H1 (cell line): ENCODE data around the gene PLEKHG3. TPM values are rescaled to one million over a fixed set of nuclear protein-coding genes. Genes with fewer than 3 reads are reported as not detected.

Source experiments
- BCL11A ChIP-seq, 2 experiments: IDR thresholded peaks; one replicate each; pipeline ENCODE4 v1.6.1; 2011; ENCODE audit warnings: low read depth in 2 of 2, low read length in 2 of 2, mild to moderate bottlenecking in 2 of 2
- CBX5 ChIP-seq: fragments of 300-800, 300-1000 bp; sonication (generic); IDR thresholded peaks from 2 replicates; pipeline ENCODE4 v1.7.1; 2016; ENCODE audit warnings: antibody characterized with exemption, low read length, low read depth
- CHD7 ChIP-seq: fragments of 300-600 bp; sonication (generic); IDR thresholded peaks from 2 replicates; pipeline ENCODE4 v1.7.1; 2012; ENCODE audit warnings: low read length, moderate library complexity, mild to moderate bottlenecking, inconsistent platforms; ENCODE audit not compliant: insufficient replicate concordance
- EGR1 ChIP-seq: IDR thresholded peaks from 2 replicates; pipeline ENCODE4 v1.6.1; 2011; ENCODE audit warnings: low read depth, low read length, borderline replicate concordance
- GABPA ChIP-seq: IDR thresholded peaks from 2 replicates; pipeline ENCODE4 v1.6.1; 2011; ENCODE audit warnings: mild to moderate bottlenecking, low read length, moderate library complexity, borderline replicate concordance; ENCODE audit not compliant: insufficient read depth
- POLR2A ChIP-seq, 2 experiments: IDR thresholded peaks; 1 replicate in 1 of 2; 2 replicates in 1 of 2; pipeline ENCODE4 v1.6.1; 2011; ENCODE audit warnings: low read depth in 2 of 2, low read length in 2 of 2, mild to moderate bottlenecking in 2 of 2; ENCODE audit errors: control extremely low read depth in 1 of 2
- RAD21 ChIP-seq, 2 experiments: IDR thresholded peaks in 1 of 2; conservative IDR thresholded peaks in 1 of 2; 2 replicates each; pipeline ENCODE4 v1.6.1; 2011; ENCODE audit warnings: low read depth in 2 of 2, low read length in 2 of 2, improper control_type of control experiment in 1 of 2, inconsistent platforms in 1 of 2, mild to moderate bottlenecking in 1 of 2, moderate library complexity in 1 of 2
- TAF7 ChIP-seq: optimal IDR thresholded peaks from 2 replicates; pipeline ENCODE3; 2011; ENCODE audit warnings: low read depth, mild to moderate bottlenecking, inconsistent platforms, low read length, moderate library complexity, borderline replicate concordance
- polyA plus RNA-seq, 7 experiments: library from polyadenylated mRNA; depleted of rRNA in 3 of 7; stranded (reverse) in 5 of 7; unstranded in 2 of 7; fragments of >200 nt in 5 of 7; fragments of 200-250 nt in 2 of 7; gene quantifications; 1 replicate in 5 of 7; 2 replicates in 1 of 7; 4 replicates in 1 of 7; pipeline versions ENCODE4 v1.2.1 to v1.2.3, GENCODE V29; 2011 to 2013; ENCODE audit warnings: missing spikeins in 2 of 7, mixed read lengths in 2 of 7
- total RNA-seq: library from RNA; stranded (reverse); fragmentation: NEBNext Ultra II Directional; extraction: Animal tissue kit (Norgen Biotek cat#: 25700); gene quantifications from 2 replicates; pipeline ENCODE4 v1.2.1, GENCODE V29; 2021

The PLEKHG3 gene
- total and polyA plus RNA-seq, 2 of the 8 experiments (the other 6 are each of a cell fraction or from before 2014, with no cell fraction given): 43.4 to 90.6 TPM

GRCh38 chr14:64683264-64683663 is 21.0 kb upstream of the PLEKHG3 start (continued):
- TF ChIP-seq TAF7 (no peak), CBX5 (no peak), BCL11A (IDR thresholded peaks at IDR 0.05; ENCODE audit: low read depth in 2 of 2, low read length in 2 of 2) (no peak), EGR1 (no peak), RAD21 (IDR thresholded peaks at IDR 0.05 in 1 of 2, conservative IDR thresholded peaks at IDR 0.05 in 1 of 2; ENCODE audit: low read depth in 2 of 2, low read length in 2 of 2) (no peak), CHD7 (no peak), GABPA (no peak), POLR2A (IDR thresholded peaks at IDR 0.05; ENCODE audit: control extremely low read depth in 1 of 2, low read depth in 2 of 2, low read length in 2 of 2) (no peak)
